IMR-90 (cell line): Measurements from ENCODE around the gene GRM4. TPM values are rescaled to one million over a fixed set of nuclear protein-coding genes. Genes with fewer than 3 reads are reported as not detected.
"Not testable (repeated sequence)": the region's sequence is repeated elsewhere in the genome, so short reads cannot be mapped to it uniquely, and the experiment has no call there.

Experiments used
- ATAC-seq: fragments of 200-7000 bp; cut with Tn5 transposase; 2 replicates; pipeline ENCODE4 v1.9.1; 2020; ENCODE audit warnings: low read depth, mild to moderate bottlenecking, moderate library complexity
- BruUV-seq: library from RNA; stranded (reverse); fragments of 400-500 nt; replicated peaks from 2 replicates; lab custom pipeline; 2021; lab: Mats Ljungman, UMichigan
- CTCF ChIA-PET: fragments of 300-600 bp; formaldehyde crosslinking; extraction: SDS; loops from one replicate; lab custom pipeline; 2021; ENCODE audit warnings: antibody characterized with exemption; lab: Yijun Ruan, JAX
- POLR2A ChIA-PET: fragments of 300-600 bp; sonication (Branson Sonifier 250); formaldehyde crosslinking; loops from one replicate; lab custom pipeline; 2022; ENCODE audit warnings: antibody characterized with exemption; ENCODE audit not compliant: unreplicated experiment; lab: Charles Lee
- DNase-seq: peaks from one replicate; pipeline ENCODE4 v3.0.0; 2013
- H2AFZ ChIP-seq: replicated peaks from 2 replicates; pipeline ENCODE3; 2013; ENCODE audit warnings: low read length, mild to moderate bottlenecking; ENCODE audit not compliant: poor library complexity
- H2AK5ac ChIP-seq: 2 replicates; pipeline ENCODE4 v1.6.1; 2013; ENCODE audit warnings: low read depth, low read length, inconsistent platforms
- H2AK9ac ChIP-seq: replicated peaks from 2 replicates; pipeline ENCODE3; 2013; ENCODE audit warnings: mild to moderate bottlenecking, low read depth, low read length, moderate library complexity; ENCODE audit not compliant: poor library complexity
- H2BK120ac ChIP-seq: 2 replicates; pipeline ENCODE4 v1.6.1; 2013; ENCODE audit warnings: low read depth, low read length, inconsistent platforms
- H2BK15ac ChIP-seq: 3 replicates; pipeline ENCODE4 v1.6.1; 2013; ENCODE audit warnings: low read depth, low read length, inconsistent platforms
- H2BK20ac ChIP-seq: 2 replicates; pipeline ENCODE4 v1.6.1; 2013; ENCODE audit warnings: low read depth, mild to moderate bottlenecking, inconsistent platforms, low read length, moderate library complexity
- H2BK5ac ChIP-seq: 2 replicates; pipeline ENCODE4 v1.6.1; 2013; ENCODE audit warnings: mild to moderate bottlenecking, low read depth, low read length, inconsistent platforms; ENCODE audit not compliant: poor library complexity, severe bottlenecking
- H3K14ac ChIP-seq: replicated peaks from 2 replicates; pipeline ENCODE4 v1.6.1; 2013; ENCODE audit warnings: low read depth, low read length, inconsistent platforms
- H3K18ac ChIP-seq: 2 replicates; pipeline ENCODE4 v1.6.1; 2013; ENCODE audit warnings: low read depth, low read length, control low read depth
- H3K23ac ChIP-seq: 2 replicates; pipeline ENCODE4 v1.6.1; 2013; ENCODE audit warnings: low read depth, low read length, inconsistent platforms
- H3K27ac ChIP-seq: 2 replicates; pipeline ENCODE4 v1.5.1; 2013; ENCODE audit warnings: mild to moderate bottlenecking, control low read depth, low read length; ENCODE audit not compliant: insufficient read depth
- H3K27me3 ChIP-seq: 2 replicates; pipeline ENCODE4 v1.6.1; 2013; ENCODE audit warnings: low read length; ENCODE audit not compliant: control insufficient read depth, insufficient read depth
- H3K36me3 ChIP-seq: 2 replicates; pipeline ENCODE4 v1.6.1; 2013; ENCODE audit warnings: low read length, mixed read lengths; ENCODE audit not compliant: control insufficient read depth, insufficient read depth
- H3K4ac ChIP-seq: 2 replicates; pipeline ENCODE4 v1.6.1; 2013; ENCODE audit warnings: low read depth, low read length, inconsistent platforms
- H3K4me1 ChIP-seq: 2 replicates; pipeline ENCODE4 v1.6.1; 2013; ENCODE audit warnings: low read length, mixed read lengths; ENCODE audit not compliant: control insufficient read depth, insufficient read depth
- H3K4me2 ChIP-seq: 2 replicates; pipeline ENCODE4 v1.6.1; 2013; ENCODE audit warnings: low read depth, mild to moderate bottlenecking, control low read depth, low read length, moderate library complexity
- H3K4me3 ChIP-seq: 2 replicates; pipeline ENCODE4 v1.5.1; 2013; ENCODE audit warnings: low read depth, mild to moderate bottlenecking, control low read depth, low read length, moderate library complexity; ENCODE audit not compliant: insufficient read depth
- H3K56ac ChIP-seq: 2 replicates; pipeline ENCODE4 v1.6.1; 2013; ENCODE audit warnings: low read length, inconsistent platforms; ENCODE audit not compliant: insufficient read depth; ENCODE audit errors: extremely low read depth
- H3K79me1 ChIP-seq, 2 experiments: 2 replicates each; pipeline ENCODE4 v1.6.1; 2013; ENCODE audit warnings: low read length in 2 of 2, inconsistent platforms in 1 of 2, low read depth in 1 of 2
- H3K9ac ChIP-seq: 2 replicates; pipeline ENCODE4 v1.6.1; 2013; ENCODE audit warnings: low read depth, low read length, control low read depth
- H3K9me1 ChIP-seq: 2 replicates; pipeline ENCODE4 v1.6.1; 2013; ENCODE audit warnings: low read length, inconsistent platforms; ENCODE audit not compliant: insufficient read depth
- H3K9me3 ChIP-seq: 2 replicates; pipeline ENCODE4 v1.6.1; 2013; ENCODE audit warnings: low read length; ENCODE audit not compliant: control insufficient read depth, insufficient read depth
- H4K20me1 ChIP-seq: 2 replicates; pipeline ENCODE4 v1.6.1; 2013; ENCODE audit warnings: low read length, inconsistent platforms; ENCODE audit not compliant: insufficient read depth
- H4K5ac ChIP-seq: 2 replicates; pipeline ENCODE4 v1.6.1; 2013; ENCODE audit warnings: mild to moderate bottlenecking, low read depth, low read length, control low read depth
- H4K8ac ChIP-seq, 2 experiments: 2 replicates each; pipeline ENCODE4 v1.6.1; 2013; ENCODE audit warnings: low read depth in 2 of 2, low read length in 2 of 2, control low read depth in 1 of 2, inconsistent platforms in 1 of 2
- H4K91ac ChIP-seq: 2 replicates; pipeline ENCODE4 v1.6.1; 2013; ENCODE audit warnings: low read depth, low read length, inconsistent platforms; ENCODE audit not compliant: insufficient read depth
- WGBS, 2 experiments: methylation state at CpG; one replicate each; pipeline versions ENCODE4 v1.1.5 to v1.1.7; 2013; ENCODE audit warnings: missing lambda C conversion rate in 2 of 2; ENCODE audit not compliant: insufficient read length in 1 of 2; ENCODE audit errors: extremely low coverage in 2 of 2; 5-methylcytosine and 5-hydroxymethylcytosine counted together
- dilution Hi-C: fragments of 300-500 bp; cut with HindIII; formaldehyde crosslinking; loops from one replicate; pipeline ENCODE4 v1.14.3; 2018; ENCODE audit warnings: low sequenced_read_pairs; ENCODE audit not compliant: unreplicated experiment
- in situ Hi-C: fragments of 300-500 bp; cut with MboI; formaldehyde crosslinking; loops from 3 replicates; pipeline ENCODE4 v1.14.3; 2019; ENCODE audit warnings: low sequenced_read_pairs, inconsistent platforms, mixed read lengths
- intact Hi-C: fragments of 100-400 bp; cut with micrococcal nuclease; formaldehyde crosslinking; loops from 2 replicates; pipeline ENCODE4 v1.10.0; 2022
- polyA plus RNA-seq, 3 experiments: library from polyadenylated mRNA; depleted of rRNA; stranded (reverse); fragments of >200 nt; gene quantifications; 2 replicates each; pipeline ENCODE4 v1.2.3, GENCODE V29; 2012; ENCODE audit warnings: low replicate concordance in 1 of 3
- total RNA-seq: library from RNA; depleted of rRNA; stranded (reverse); fragments of >200 nt; gene quantifications from 2 replicates; pipeline ENCODE4 v1.2.3, GENCODE V29; 2012

GRM4 gene
- total and polyA plus RNA-seq, 2 of the 4 experiments (the other 2 are of a cell fraction): 0.02 TPM; not detected in 1

- BruUV-seq, dilution Hi-C loops, H2BK5ac ChIP-seq, H3K23ac ChIP-seq, H3K4me1 ChIP-seq, H3K4me3 ChIP-seq, H3K4ac ChIP-seq, H2AK5ac ChIP-seq, H3K79me1 ChIP-seq, POLR2A ChIA-PET, H3K18ac ChIP-seq, DNase-seq, H3K36me3 ChIP-seq, H3K56ac ChIP-seq, H4K5ac ChIP-seq, H2AK9ac ChIP-seq, H2BK15ac ChIP-seq, H3K27ac ChIP-seq, H4K8ac ChIP-seq, H3K14ac ChIP-seq, ATAC-seq, H4K20me1 ChIP-seq, H3K9me1 ChIP-seq, H3K9ac ChIP-seq, CTCF ChIA-PET, H2AFZ ChIP-seq, H2BK120ac ChIP-seq, H2BK20ac ChIP-seq, H3K4me2 ChIP-seq, intact Hi-C loops, in situ Hi-C loops, H3K9me3 ChIP-seq, H4K91ac ChIP-seq: not testable (repeated sequence)
- H3K27me3 ChIP-seq: peaks cover 12% of the 10 kb centered on the region
- 93% methylated on average over 3 of the region's 5 CpGs; no CpG with 5 or more reads in 1 of the 2 experiments for WGBS, 2 experiments
These were observed 103.9 kb downstream of the GRM4 start for GRCh38 chr6:34041998-34042397.
